Measurements from ENCODE around the gene ULK2.

DNA sequence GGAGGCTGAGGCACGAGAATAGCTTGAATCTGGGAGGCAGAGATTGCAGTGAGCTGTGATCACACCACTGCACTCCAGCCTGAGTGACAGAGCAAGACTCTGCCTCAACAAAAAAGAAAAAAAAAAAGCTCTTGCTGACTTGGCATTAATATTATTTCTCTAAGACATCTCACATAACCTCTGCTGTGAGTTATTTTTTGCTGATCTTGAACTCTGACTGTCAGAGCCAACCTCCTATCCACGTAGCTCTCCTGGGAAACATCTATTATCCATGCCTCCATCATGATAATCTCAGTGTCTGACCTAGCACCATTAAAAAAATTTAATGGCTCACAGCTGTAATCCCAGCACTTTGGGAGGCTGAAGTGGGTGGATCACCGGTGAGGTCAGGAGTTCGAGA lies 12.7 kb upstream of the ULK2 start:
- TF ChIP-seq TEAD4 (CRISPR knock-in tag; IDR thresholded peaks at IDR 0.05), result no peak
- TF ChIP-seq, protein P1, sequence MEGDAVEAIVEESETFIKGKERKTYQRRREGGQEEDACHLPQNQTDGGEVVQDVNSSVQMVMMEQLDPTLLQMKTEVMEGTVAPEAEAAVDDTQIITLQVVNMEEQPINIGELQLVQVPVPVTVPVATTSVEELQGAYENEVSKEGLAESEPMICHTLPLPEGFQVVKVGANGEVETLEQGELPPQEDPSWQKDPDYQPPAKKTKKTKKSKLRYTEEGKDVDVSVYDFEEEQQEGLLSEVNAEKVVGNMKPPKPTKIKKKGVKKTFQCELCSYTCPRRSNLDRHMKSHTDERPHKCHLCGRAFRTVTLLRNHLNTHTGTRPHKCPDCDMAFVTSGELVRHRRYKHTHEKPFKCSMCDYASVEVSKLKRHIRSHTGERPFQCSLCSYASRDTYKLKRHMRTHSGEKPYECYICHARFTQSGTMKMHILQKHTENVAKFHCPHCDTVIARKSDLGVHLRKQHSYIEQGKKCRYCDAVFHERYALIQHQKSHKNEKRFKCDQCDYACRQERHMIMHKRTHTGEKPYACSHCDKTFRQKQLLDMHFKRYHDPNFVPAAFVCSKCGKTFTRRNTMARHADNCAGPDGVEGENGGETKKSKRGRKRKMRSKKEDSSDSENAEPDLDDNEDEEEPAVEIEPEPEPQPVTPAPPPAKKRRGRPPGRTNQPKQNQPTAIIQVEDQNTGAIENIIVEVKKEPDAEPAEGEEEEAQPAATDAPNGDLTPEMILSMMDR (IDR thresholded peaks at IDR 0.05), result no peak
- TF ChIP-seq, protein P2, sequence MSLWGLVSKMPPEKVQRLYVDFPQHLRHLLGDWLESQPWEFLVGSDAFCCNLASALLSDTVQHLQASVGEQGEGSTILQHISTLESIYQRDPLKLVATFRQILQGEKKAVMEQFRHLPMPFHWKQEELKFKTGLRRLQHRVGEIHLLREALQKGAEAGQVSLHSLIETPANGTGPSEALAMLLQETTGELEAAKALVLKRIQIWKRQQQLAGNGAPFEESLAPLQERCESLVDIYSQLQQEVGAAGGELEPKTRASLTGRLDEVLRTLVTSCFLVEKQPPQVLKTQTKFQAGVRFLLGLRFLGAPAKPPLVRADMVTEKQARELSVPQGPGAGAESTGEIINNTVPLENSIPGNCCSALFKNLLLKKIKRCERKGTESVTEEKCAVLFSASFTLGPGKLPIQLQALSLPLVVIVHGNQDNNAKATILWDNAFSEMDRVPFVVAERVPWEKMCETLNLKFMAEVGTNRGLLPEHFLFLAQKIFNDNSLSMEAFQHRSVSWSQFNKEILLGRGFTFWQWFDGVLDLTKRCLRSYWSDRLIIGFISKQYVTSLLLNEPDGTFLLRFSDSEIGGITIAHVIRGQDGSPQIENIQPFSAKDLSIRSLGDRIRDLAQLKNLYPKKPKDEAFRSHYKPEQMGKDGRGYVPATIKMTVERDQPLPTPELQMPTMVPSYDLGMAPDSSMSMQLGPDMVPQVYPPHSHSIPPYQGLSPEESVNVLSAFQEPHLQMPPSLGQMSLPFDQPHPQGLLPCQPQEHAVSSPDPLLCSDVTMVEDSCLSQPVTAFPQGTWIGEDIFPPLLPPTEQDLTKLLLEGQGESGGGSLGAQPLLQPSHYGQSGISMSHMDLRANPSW (CRISPR knock-in tag; conservative IDR thresholded peaks at IDR 0.05; ENCODE audit: low read depth), result no peak
- TF ChIP-seq, protein P3, sequence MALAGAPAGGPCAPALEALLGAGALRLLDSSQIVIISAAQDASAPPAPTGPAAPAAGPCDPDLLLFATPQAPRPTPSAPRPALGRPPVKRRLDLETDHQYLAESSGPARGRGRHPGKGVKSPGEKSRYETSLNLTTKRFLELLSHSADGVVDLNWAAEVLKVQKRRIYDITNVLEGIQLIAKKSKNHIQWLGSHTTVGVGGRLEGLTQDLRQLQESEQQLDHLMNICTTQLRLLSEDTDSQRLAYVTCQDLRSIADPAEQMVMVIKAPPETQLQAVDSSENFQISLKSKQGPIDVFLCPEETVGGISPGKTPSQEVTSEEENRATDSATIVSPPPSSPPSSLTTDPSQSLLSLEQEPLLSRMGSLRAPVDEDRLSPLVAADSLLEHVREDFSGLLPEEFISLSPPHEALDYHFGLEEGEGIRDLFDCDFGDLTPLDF (CRISPR knock-in tag; IDR thresholded peaks at IDR 0.05), result no peak
